Measurements from ENCODE around the gene FGR. TPM values are rescaled to one million over a fixed set of nuclear protein-coding genes. Genes with fewer than 3 reads are reported as not detected.

FGR gene
- total RNA-seq, 1 experiment from 2014 or later = not detected

DNA sequence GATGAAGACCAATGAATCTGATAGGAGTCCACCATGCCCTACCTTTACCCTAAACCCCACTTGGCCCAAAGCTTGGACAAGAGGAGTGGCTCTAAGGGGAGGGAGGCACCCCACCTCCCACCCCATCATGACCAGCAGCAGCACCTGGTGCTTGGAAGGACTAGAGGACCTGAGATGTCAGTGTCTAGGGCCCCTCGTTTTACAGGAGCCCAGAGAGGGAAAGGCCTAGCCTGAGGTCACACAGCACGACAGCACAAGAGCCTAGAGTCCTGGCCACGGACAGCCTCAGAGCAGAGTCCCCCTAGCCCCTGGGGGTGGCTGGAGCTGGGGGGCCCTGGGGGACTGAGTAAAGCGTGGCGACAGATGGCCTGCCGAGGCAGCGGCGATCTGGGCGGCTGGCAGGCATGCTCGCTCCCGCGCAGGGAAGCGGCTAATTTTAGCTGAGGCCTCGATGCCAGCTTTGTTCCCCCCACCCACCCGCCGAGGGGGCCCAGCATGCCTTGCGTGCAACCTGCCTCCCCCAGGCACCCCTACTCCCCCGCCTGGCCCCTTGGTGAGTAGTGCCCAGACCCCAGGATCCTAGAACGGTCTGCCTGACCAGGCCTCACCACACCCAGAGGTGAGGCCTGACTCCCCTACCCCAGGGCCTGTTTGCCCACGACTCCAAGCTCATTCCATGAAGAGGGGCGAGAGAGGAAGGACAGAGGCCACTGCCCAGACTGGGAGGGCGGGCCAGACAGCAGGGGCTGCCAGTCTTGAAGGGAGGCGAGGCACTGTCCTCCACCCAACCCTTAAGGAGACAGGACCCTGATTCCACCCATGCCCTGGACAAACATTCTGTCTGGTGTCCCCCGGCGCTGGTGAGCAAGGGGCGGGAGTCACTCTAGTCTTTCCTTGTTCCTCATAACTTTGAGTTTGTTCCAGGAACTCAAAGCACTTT lies 70.0 kb downstream of the FGR start:
- Histone ChIP-seq H3K4me2 (peak overlapping the region; percentile 69; the same call in 1 of the 2 replicates), H4K20me1 (ENCODE audit: insufficient read depth) (no peaks in the 10 kb centered on the region), H3K9me2 (ENCODE audit: insufficient read depth) (no peaks in the 10 kb centered on the region), H3F3A (ENCODE audit: insufficient read depth, low read depth) (peaks cover 12% of the 10 kb centered on the region; the same call in 1 of the 2 replicates), H3K27me3 (ENCODE audit: insufficient read depth, low read depth) (no peaks in the 10 kb centered on the region), H3K4me3 (no peak overlapping the region; the same call in 1 of the 2 replicates), H3K9me3 (ENCODE audit: insufficient read depth, low read depth) (no peaks in the 10 kb centered on the region), H3K27ac (peak overlapping the region; percentile 72), H2AFZ (no peak overlapping the region), H3K4me1 (replicated peaks; ENCODE audit: insufficient read depth) (peaks cover 36% of the 10 kb centered on the region), H3K79me2 (ENCODE audit: low read depth) (peaks cover 7% of the 10 kb centered on the region; the same call in 1 of the 2 replicates), H3K36me3 (ENCODE audit: low read depth) (no peaks in the 10 kb centered on the region)
- ChIA-PET POLR2A (ENCODE audit: unreplicated experiment) (interaction anchor here (0.5 to 0.8 kb wide), 2 partner anchors 8 to 25 kb away, joined by 3 to 9 read pairs; no protein-coding TSS in a partner anchor), CTCF (interaction anchor here (0.5 to 0.6 kb wide), 3 partner anchors 8 to 65 kb away, joined by 3 to 18 read pairs (median 3); partner anchors contain the start of gene AHDC1)
- TF ChIP-seq EZH2 (IDR thresholded peaks at IDR 0.05; ENCODE audit: low read depth) (no peak), CTCF (conservative IDR thresholded peaks at IDR 0.05) (no peak)
- intact Hi-C loops (cut with micrococcal nuclease; ENCODE audit: unreplicated experiment) = no loop called here
- BruUV-seq (replicated peaks) = TSS peak; percentile 47
- no peak for DNase-seq

DNA sequence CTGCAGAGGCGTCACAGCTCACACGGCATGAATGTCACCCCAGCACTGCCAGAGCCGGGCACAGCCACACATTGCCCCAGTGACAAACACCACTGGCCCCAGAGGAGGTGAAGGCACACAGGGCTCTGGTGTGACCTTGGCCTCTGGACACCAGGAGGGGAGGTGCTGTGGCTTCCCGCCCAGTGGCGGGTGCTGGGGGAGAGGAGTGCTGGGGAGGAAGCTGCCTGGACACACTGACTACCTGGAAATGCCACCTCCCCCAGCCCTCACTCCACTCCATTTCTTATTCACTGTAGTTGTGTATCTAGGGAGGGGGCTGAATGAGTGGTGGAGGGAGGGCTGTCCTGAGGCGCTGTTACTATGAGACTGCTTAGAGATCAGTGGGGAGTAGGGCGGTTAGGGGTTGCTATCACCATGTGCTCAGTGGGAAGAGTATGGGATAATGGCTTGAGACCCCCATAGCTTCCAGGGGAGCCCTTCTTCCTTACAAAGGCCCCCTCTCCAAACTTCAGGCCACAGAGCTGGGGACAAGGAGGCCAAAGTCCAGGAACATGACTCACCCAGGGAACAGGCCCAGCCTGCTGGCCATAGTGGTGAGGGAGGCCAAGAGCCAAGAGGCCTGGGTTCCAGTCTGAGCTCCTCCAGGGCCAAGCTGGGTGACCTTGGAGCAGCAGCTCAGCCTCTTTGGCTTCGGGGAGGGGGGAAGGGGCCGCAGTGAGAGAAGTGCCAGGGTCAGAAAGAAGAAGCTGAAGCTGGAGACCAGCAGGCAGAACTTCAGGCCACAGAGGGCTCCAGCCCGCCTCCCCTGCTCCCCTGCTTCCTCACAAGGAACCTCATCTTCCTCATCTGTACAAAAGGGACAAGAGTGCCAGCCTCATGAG lies 71.2 kb downstream of the FGR start:
- Histone ChIP-seq H3K4me2 (peak overlapping the region; percentile 69), H3K79me2 (ENCODE audit: low read depth) (peaks cover 7% of the 10 kb centered on the region; the same call in 1 of the 2 replicates), H3K4me1 (replicated peaks; ENCODE audit: insufficient read depth) (peaks cover 37% of the 10 kb centered on the region), H3K4me3 (peak overlapping the region; percentile 35; the same call in 1 of the 2 replicates), H4K20me1 (ENCODE audit: insufficient read depth) (no peaks in the 10 kb centered on the region), H3K27me3 (ENCODE audit: insufficient read depth, low read depth) (no peaks in the 10 kb centered on the region), H3K27ac (peak overlapping the region; percentile 72), H2AFZ (no peak overlapping the region), H3K36me3 (ENCODE audit: low read depth) (no peaks in the 10 kb centered on the region), H3F3A (ENCODE audit: insufficient read depth, low read depth) (peaks cover 17% of the 10 kb centered on the region; the same call in 1 of the 2 replicates), H3K9me3 (ENCODE audit: insufficient read depth, low read depth) (no peaks in the 10 kb centered on the region), H3K9me2 (ENCODE audit: insufficient read depth) (no peaks in the 10 kb centered on the region)
- ChIA-PET CTCF (interaction anchor here (0.5 kb wide), 1 partner anchor 64 kb away, joined by 18 read pairs; no protein-coding TSS in a partner anchor), POLR2A (ENCODE audit: unreplicated experiment) (interaction anchor here (0.6 to 0.7 kb wide), 3 partner anchors 72 to 907 kb away, joined by 3 to 5 read pairs (median 3); no protein-coding TSS in a partner anchor)
- intact Hi-C loops (cut with micrococcal nuclease; ENCODE audit: unreplicated experiment) = no loop called here
- DNase-seq = peak; percentile 60 to 68
- no TSS peak for BruUV-seq (replicated peaks)
- TF ChIP-seq CTCF (conservative IDR thresholded peaks at IDR 0.05) = no peak
- no peak for TF ChIP-seq EZH2 (IDR thresholded peaks at IDR 0.05; ENCODE audit: low read depth)

DNA sequence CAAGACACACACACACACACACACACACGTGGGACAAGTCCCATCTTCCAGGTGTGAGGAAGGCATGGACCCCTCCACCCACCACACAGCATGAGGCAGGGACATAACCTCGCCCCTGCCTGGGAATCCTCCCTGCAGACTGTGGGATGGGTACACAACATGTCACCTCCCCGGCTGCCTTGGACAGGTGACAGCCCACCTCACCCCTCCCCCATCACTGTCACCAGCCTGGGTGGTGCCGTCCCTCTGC lies 71.7 kb downstream of the FGR start:
- no peak for TF ChIP-seq CTCF (conservative IDR thresholded peaks at IDR 0.05)
- TF ChIP-seq EZH2 (IDR thresholded peaks at IDR 0.05; ENCODE audit: low read depth) = no peak
- no peak overlapping the region for H3K4me3 ChIP-seq
- no TSS peak for BruUV-seq (replicated peaks)
- ChIA-PET POLR2A (ENCODE audit: unreplicated experiment) (no interaction called here), CTCF (no interaction called here)
- peak overlapping the region; percentile 72 for H3K27ac ChIP-seq
- no peak for DNase-seq
- intact Hi-C loops (cut with micrococcal nuclease; ENCODE audit: unreplicated experiment) = no loop called here
- H3K9me2 ChIP-seq (ENCODE audit: insufficient read depth) = no peaks in the 10 kb centered on the region
- no peaks in the 10 kb centered on the region for H4K20me1 ChIP-seq (ENCODE audit: insufficient read depth)
- H3K27me3 ChIP-seq (ENCODE audit: insufficient read depth, low read depth) = no peaks in the 10 kb centered on the region
- no peaks in the 10 kb centered on the region for H3K9me3 ChIP-seq (ENCODE audit: insufficient read depth, low read depth)
- peaks cover 43% of the 10 kb centered on the region for H3K4me1 ChIP-seq (replicated peaks; ENCODE audit: insufficient read depth)
- H2AFZ ChIP-seq = no peak overlapping the region
- peaks cover 7% of the 10 kb centered on the region; the same call in 1 of the 2 replicates for H3K79me2 ChIP-seq (ENCODE audit: low read depth)
- peaks cover 20% of the 10 kb centered on the region; the same call in 1 of the 2 replicates for H3F3A ChIP-seq (ENCODE audit: insufficient read depth, low read depth)
- H3K4me2 ChIP-seq = peak overlapping the region; percentile 69
- H3K36me3 ChIP-seq (ENCODE audit: low read depth) = no peaks in the 10 kb centered on the region

All from PC-9 (cell line).